Ovary (tissue), 9 donors: ENCODE results near the gene GLCCI1. TPM values are rescaled to one million over a fixed set of nuclear protein-coding genes. Genes with fewer than 3 reads are reported as not detected.

Experiments used
- DNase-seq, 5 donors: peaks; one replicate each; pipeline ENCODE4 v3.0.0-alpha.2; 2019 to 2020
- H3K27ac ChIP-seq, 2 donors: fragments of 200-600 bp; one replicate each; pipeline versions ENCODE4 v1.5.1 to v1.8.0; 2019 to 2022
- H3K27me3 ChIP-seq: fragments of 200-600 bp; one replicate; pipeline ENCODE4 v1.8.0; 2022
- H3K36me3 ChIP-seq: fragments of 200-600 bp; sonication (generic); one replicate; pipeline ENCODE4 v1.5.1; 2019
- H3K4me1 ChIP-seq: one replicate; pipeline ENCODE4 v1.8.1; 2013; ENCODE audit warnings: mild to moderate bottlenecking, moderate library complexity; ENCODE audit not compliant: insufficient read depth
- H3K4me3 ChIP-seq: fragments of 200-600 bp; sonication (generic); one replicate; pipeline ENCODE4 v1.5.1; 2017
- H3K9me3 ChIP-seq, 2 donors: fragments of 200-600 bp in 1 of 2; sonication (generic) in 1 of 2; one replicate each; pipeline versions ENCODE4 v1.5.1 to v1.8.1; 2013 to 2019; ENCODE audit warnings: mild to moderate bottlenecking in 1 of 2, moderate library complexity in 1 of 2
- CTCF ChIP-seq, 3 donors: fragments of 450-650 bp in 2 of 3; fragments of 200-600 bp in 1 of 3; IDR thresholded peaks; one replicate each; pipeline versions ENCODE4 v1.5.1 to v1.8.0; 2016 to 2022; ENCODE audit warnings: antibody characterized with exemption in 3 of 3, mild to moderate bottlenecking in 1 of 3
- EP300 ChIP-seq: sonication (generic); formaldehyde crosslinking; IDR thresholded peaks from one replicate; pipeline ENCODE4 v1.6.1; 2017; ENCODE audit warnings: antibody characterized with exemption
- POLR2A ChIP-seq: fragments of 450-650 bp; IDR thresholded peaks from one replicate; pipeline ENCODE4 v1.6.1; 2017; ENCODE audit warnings: antibody characterized with exemption, mild to moderate bottlenecking, moderate library complexity
- WGBS, 3 donors: extraction: QIAGEN DNeasy Blood & Tissue Kit in 1 of 3; methylation state at CpG; one replicate each; pipeline versions ENCODE4 v1.1.5 to v1.1.7; 2013 to 2017; 5-methylcytosine and 5-hydroxymethylcytosine counted together
- intact Hi-C, 4 donors: fragments of 100-400 bp; cut with DNase I; formaldehyde crosslinking; loops; one replicate each; pipeline versions ENCODE4 v1.11.0 to v1.15.1; 2022 to 2023
- polyA plus RNA-seq, 2 donors: library from polyadenylated mRNA; stranded (reverse); fragments of 200-250 nt in 1 of 2; fragments of 350-450 nt in 1 of 2; fragmentation: Illumina TruSeq in 1 of 2; extraction: RNeasy Lipid Tissue Mini Kit (QIAGEN cat#74804) in 1 of 2; gene quantifications; one replicate each; pipeline ENCODE4 v1.2.3, GENCODE V29; 2013 to 2014
- total RNA-seq, 7 donors: library from RNA; depleted of rRNA in 2 of 7; stranded (reverse); fragments of >200 nt in 2 of 7; fragmentation: NEBNext Ultra II Directional in 3 of 7; extraction: Animal tissue kit (Norgen Biotek cat#: 25700) in 3 of 7; gene quantifications; one replicate each; pipeline versions ENCODE4 v1.1.0 to v1.2.4, GENCODE V29; 2016 to 2023
- donor health status: DM: no; HTN: no; CAD: no; lungs with moderate emphysema.
- donor health status: DM: no; HTN: no; CAD: no.
- donor health status: Bipolar disorder and iron deficiency.
- donor health status: DM: yes; HTN: yes; CAD: no.
- donor health status: DM: no; HTN: no; CAD: no.
- donor health status: DM: yes; HTN: yes; CAD: no.

GLCCI1 gene
- total and polyA plus RNA-seq, 9 donors = 6.2 to 12.7 (median 9.9) TPM

DNA sequence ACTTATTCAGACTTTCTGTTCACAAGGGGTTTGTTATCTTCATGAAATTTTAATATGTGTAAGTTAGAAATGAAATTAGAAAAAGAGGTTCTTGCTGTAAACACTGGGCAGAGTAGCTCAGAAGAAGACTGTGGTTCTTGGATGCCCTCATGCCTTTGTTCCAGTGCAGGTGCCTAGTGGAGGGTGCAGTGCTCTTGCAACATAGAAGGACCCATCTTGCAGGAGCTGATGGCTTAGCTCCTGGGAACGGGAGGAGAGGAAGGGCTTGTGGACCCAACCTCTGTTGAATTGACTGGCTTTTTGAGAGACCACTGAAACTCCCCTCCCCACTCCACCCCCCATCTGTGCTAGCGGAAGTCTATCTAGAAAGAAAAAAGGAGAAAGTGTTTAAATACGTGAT is 116.8 kb downstream of the GLCCI1 start:
- intact Hi-C loops = no loop called here
- TF ChIP-seq CTCF (IDR thresholded peaks at IDR 0.05) (no peak), EP300 (no peak), POLR2A (no peak)
- H3K4me1 ChIP-seq = no peaks in the 10 kb centered on the region
- no peak for DNase-seq
- H3K36me3 ChIP-seq = peaks cover 4% of the 10 kb centered on the region
- no peaks in the 10 kb centered on the region for H3K9me3 ChIP-seq
- H3K27ac ChIP-seq = no peak overlapping the region
- WGBS, 3 donors = 94 to 97% (median 95%) methylated on average over 3 of the region's 3 CpGs
- no peaks in the 10 kb centered on the region for H3K27me3 ChIP-seq
- no peak overlapping the region for H3K4me3 ChIP-seq

- WGBS, 3 donors = 89 to 90% (median 89%) methylated on average over 6 of the region's 6 CpGs
- intact Hi-C loops = no loop called here
- H3K4me1 ChIP-seq = no peaks in the 10 kb centered on the region
Measured at GRCh38 chr7:8086239-8086638, 117.6 kb downstream of the GLCCI1 start.

GRCh38 chr7:8089036-8089780 is 120.6 kb downstream of the GLCCI1 start:
- H3K4me1 ChIP-seq = no peaks in the 10 kb centered on the region
- no peak overlapping the region for H3K4me3 ChIP-seq
- peaks cover 4% of the 10 kb centered on the region for H3K36me3 ChIP-seq
- DNase-seq = no peak
- TF ChIP-seq EP300 (no peak), POLR2A (no peak), CTCF (IDR thresholded peaks at IDR 0.05) (no peak)
- intact Hi-C loops = no loop called here
- H3K27ac ChIP-seq = no peak overlapping the region
- no peaks in the 10 kb centered on the region for H3K9me3 ChIP-seq
- WGBS, 3 donors = 87 to 92% (median 89%) methylated on average over 6 of the region's 6 CpGs
- no peaks in the 10 kb centered on the region for H3K27me3 ChIP-seq

More at GRCh38 chr7:8086239-8086638, 117.6 kb downstream of the GLCCI1 start:
- Histone ChIP-seq H3K9me3 (no peaks in the 10 kb centered on the region), H3K27me3 (no peaks in the 10 kb centered on the region), H3K4me3 (no peak overlapping the region), H3K27ac (no peak overlapping the region), H3K36me3 (peaks cover 4% of the 10 kb centered on the region)
- no peak for DNase-seq
- no peak for TF ChIP-seq EP300
- no peak for TF ChIP-seq POLR2A
- TF ChIP-seq CTCF (IDR thresholded peaks at IDR 0.05) = no peak

DNA sequence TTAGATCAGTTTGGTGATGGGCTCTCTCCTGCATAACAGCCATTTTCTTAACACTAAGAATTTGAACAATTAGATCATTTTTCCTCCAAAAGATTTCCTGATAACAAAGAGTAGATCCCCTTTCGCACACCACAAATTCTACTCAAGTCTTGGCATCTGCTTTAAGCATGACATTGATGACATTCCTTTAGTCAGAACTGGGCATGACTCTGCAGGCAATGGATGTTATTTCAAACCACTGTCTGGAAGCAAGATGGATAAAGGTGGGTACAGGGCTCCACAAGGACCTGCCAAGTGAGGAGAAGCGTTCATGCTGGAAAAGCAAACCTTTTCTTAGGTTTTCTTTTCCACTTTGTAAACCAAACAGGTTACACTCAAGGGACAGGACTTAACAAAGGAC is 123.5 kb downstream of the GLCCI1 start:
- WGBS, 3 donors = 96 to 97% (median 97%) methylated on average over 2 of the region's 2 CpGs
- H3K4me1 ChIP-seq = no peaks in the 10 kb centered on the region
- no peak overlapping the region for H3K27ac ChIP-seq
- no peak for TF ChIP-seq POLR2A
- no peaks in the 10 kb centered on the region for H3K27me3 ChIP-seq
- no peaks in the 10 kb centered on the region for H3K9me3 ChIP-seq
- no peak overlapping the region for H3K4me3 ChIP-seq
- no peaks in the 10 kb centered on the region for H3K36me3 ChIP-seq
- intact Hi-C loops = loop anchor here in 1 of 4 donors (5.0 kb wide), 1 partner anchor 295 kb away; no protein-coding TSS in a partner anchor
- DNase-seq = no peak
